Measurements from ENCODE around the gene SNAP25.

GRCh38 chr20:10240655-10241054 is 22.0 kb downstream of the SNAP25 start:
- TF ChIP-seq POLR2A (IDR thresholded peaks at IDR 0.05; ENCODE audit: low read length) = no peak
- TF ChIP-seq GATA1 (IDR thresholded peaks at IDR 0.05; ENCODE audit: low read depth, low read length) = no peak

Measured in erythroblast (primary cell).